ENCODE measurements around the gene ATOSA.

- TF ChIP-seq CTCF (conservative IDR thresholded peaks at IDR 0.05 in 1 of 2, IDR thresholded peaks at IDR 0.05 in 1 of 2; ENCODE audit: low read depth in 1 of 2, low read length in 2 of 2) (no peak), EZH2 (IDR thresholded peaks at IDR 0.05; ENCODE audit: low read length, missing control alignments) (no peak)
Observed at GRCh38 chr15:52636459-52636858, 42.7 kb downstream of the ATOSA start.
